HL-60 (cell line): ENCODE data around the gene CAMK2G.
A peak's percentile ranks its signal among the peaks of the same experiment; 100 is the strongest.

Source experiments
- DNase-seq, 2 experiments: peaks; one replicate each; pipeline ENCODE4 v3.0.0-alpha.2; 2010 to 2020; ENCODE audit warnings: low read depth in 1 of 2, low spot score in 1 of 2
- H3K27ac ChIP-seq: fragments of 250-450 bp; sonication (Bioruptor Pico); replicated peaks from 2 replicates; pipeline ENCODE4 v1.5.1; 2020; ENCODE audit warnings: mild to moderate bottlenecking, moderate library complexity
- H3K27me3 ChIP-seq: fragments of 250-450 bp; sonication (Bioruptor Pico); 2 replicates; pipeline ENCODE4 v1.5.1; 2021; ENCODE audit warnings: mild to moderate bottlenecking, moderate library complexity; ENCODE audit not compliant: insufficient read depth, poor library complexity, severe bottlenecking
- H3K4me3 ChIP-seq: replicated peaks from 2 replicates; pipeline ENCODE4 v1.5.1; 2011; ENCODE audit warnings: mild to moderate bottlenecking, control low read depth, low read length; ENCODE audit not compliant: insufficient read depth
- GABPA ChIP-seq: IDR thresholded peaks from 2 replicates; pipeline ENCODE4 v1.6.1; 2012; ENCODE audit warnings: low read depth
- POLR2AphosphoS5 ChIP-seq: IDR thresholded peaks from 2 replicates; pipeline ENCODE4 v1.6.1; 2012; ENCODE audit warnings: low read depth
- SPI1 ChIP-seq: IDR thresholded peaks from 2 replicates; pipeline ENCODE4 v1.6.1; 2012; ENCODE audit warnings: low read depth, mild to moderate bottlenecking, borderline replicate concordance
- TF ChIP-seq, protein P1 (sequence below): IDR thresholded peaks from one replicate; pipeline ENCODE4 v1.5.1; 2011; ENCODE audit warnings: low read length, control low read depth, inconsistent platforms; ENCODE audit not compliant: insufficient read depth
- TF ChIP-seq, protein P2 (sequence below): IDR thresholded peaks from 2 replicates; pipeline ENCODE4 v1.6.1; 2012; ENCODE audit warnings: low read depth; ENCODE audit not compliant: insufficient replicate concordance

CAMK2G gene

DNA sequence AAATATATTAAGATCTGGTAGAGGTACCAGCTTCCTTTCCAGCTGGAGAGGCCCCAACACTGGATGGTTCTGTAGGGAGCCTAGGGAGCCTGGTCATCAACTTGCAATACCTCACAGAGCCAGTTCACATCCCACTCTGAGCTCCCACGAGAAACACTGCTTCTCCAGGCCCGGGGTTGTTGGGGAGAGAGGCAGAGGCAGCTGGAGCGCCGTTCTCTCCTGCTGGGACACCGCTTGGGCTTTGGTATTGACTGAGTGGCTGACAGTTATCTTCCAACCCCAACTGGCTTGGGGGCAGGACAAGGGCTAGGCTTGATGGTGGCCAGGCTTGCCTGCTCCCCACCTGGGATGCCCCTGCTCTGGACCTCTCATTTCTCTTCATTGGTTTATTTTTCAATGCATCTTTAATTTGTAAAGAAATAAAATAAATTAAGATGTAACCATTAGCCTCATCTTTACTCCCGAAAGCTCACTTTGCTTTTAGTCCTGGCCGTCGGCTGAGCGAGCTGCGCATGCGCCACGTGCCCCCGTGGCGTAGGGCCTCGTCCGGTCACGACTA is 102.6 kb downstream of the CAMK2G start:
- H3K27me3 ChIP-seq, result no peaks in the 10 kb centered on the region
- peak in 1 of 2 experiments; percentile 9 for DNase-seq
- TF ChIP-seq POLR2AphosphoS5, result no peak
- TF ChIP-seq, protein P1, sequence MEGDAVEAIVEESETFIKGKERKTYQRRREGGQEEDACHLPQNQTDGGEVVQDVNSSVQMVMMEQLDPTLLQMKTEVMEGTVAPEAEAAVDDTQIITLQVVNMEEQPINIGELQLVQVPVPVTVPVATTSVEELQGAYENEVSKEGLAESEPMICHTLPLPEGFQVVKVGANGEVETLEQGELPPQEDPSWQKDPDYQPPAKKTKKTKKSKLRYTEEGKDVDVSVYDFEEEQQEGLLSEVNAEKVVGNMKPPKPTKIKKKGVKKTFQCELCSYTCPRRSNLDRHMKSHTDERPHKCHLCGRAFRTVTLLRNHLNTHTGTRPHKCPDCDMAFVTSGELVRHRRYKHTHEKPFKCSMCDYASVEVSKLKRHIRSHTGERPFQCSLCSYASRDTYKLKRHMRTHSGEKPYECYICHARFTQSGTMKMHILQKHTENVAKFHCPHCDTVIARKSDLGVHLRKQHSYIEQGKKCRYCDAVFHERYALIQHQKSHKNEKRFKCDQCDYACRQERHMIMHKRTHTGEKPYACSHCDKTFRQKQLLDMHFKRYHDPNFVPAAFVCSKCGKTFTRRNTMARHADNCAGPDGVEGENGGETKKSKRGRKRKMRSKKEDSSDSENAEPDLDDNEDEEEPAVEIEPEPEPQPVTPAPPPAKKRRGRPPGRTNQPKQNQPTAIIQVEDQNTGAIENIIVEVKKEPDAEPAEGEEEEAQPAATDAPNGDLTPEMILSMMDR, result no peak
- no peak for TF ChIP-seq SPI1
- no peak for TF ChIP-seq GABPA
- TF ChIP-seq, protein P2, sequence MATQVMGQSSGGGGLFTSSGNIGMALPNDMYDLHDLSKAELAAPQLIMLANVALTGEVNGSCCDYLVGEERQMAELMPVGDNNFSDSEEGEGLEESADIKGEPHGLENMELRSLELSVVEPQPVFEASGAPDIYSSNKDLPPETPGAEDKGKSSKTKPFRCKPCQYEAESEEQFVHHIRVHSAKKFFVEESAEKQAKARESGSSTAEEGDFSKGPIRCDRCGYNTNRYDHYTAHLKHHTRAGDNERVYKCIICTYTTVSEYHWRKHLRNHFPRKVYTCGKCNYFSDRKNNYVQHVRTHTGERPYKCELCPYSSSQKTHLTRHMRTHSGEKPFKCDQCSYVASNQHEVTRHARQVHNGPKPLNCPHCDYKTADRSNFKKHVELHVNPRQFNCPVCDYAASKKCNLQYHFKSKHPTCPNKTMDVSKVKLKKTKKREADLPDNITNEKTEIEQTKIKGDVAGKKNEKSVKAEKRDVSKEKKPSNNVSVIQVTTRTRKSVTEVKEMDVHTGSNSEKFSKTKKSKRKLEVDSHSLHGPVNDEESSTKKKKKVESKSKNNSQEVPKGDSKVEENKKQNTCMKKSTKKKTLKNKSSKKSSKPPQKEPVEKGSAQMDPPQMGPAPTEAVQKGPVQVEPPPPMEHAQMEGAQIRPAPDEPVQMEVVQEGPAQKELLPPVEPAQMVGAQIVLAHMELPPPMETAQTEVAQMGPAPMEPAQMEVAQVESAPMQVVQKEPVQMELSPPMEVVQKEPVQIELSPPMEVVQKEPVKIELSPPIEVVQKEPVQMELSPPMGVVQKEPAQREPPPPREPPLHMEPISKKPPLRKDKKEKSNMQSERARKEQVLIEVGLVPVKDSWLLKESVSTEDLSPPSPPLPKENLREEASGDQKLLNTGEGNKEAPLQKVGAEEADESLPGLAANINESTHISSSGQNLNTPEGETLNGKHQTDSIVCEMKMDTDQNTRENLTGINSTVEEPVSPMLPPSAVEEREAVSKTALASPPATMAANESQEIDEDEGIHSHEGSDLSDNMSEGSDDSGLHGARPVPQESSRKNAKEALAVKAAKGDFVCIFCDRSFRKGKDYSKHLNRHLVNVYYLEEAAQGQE, result no peak
- H3K4me3 ChIP-seq, result peak overlapping the region; percentile 78
- H3K27ac ChIP-seq, result peak overlapping the region; percentile 88

DNA sequence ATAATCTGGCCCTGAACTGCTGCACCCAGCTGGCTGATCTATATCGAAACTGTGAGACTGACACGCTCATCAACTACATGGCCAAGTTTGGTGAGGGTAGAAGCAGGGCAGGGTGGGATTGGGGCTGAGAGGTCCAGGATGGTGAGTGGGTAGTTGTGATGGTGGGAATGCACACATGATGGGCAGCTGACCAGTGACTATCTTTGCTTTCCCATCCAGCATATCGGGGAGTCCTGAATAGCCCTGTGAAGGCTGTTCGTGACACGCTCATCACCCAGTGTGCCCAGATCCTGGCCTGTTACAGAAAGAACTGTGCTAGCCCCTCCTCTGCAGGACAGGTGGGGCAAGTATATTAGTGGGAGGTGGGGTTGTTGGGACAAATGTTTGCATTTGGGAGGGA is 105.0 kb downstream of the CAMK2G start:
- TF ChIP-seq SPI1 (no peak), POLR2AphosphoS5 (no peak), GABPA (no peak)
- TF ChIP-seq, protein P2, result no peak
- TF ChIP-seq, protein P1, result no peak
- Histone ChIP-seq H3K27me3 (no peaks in the 10 kb centered on the region), H3K27ac (no peak overlapping the region), H3K4me3 (no peak overlapping the region)
- no peak for DNase-seq

DNA sequence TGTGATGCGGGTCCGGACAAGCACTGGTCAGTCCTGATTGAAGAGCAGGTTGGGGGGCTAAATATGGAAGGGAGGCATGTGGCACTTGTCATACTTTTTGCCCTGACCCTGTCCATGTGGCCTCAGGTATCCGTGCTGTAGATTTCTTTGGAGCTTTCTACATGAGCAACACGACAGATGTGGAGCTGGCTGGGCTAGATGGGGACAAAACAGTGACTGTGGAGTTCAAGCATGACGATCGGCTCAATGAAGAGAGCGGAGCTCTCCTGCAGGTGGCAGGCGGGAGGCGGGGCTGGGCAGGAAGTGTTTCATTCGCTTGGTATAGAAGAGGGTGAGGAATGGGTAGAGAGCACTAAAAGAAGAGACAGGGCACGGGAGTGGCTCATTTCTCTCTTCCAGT is 105.5 kb downstream of the CAMK2G start:
- DNase-seq, result no peak
- no peak overlapping the region for H3K27ac ChIP-seq
- H3K27me3 ChIP-seq, result no peaks in the 10 kb centered on the region
- no peak for TF ChIP-seq POLR2AphosphoS5
- TF ChIP-seq, protein P1, result no peak
- TF ChIP-seq, protein P2, result no peak
- TF ChIP-seq SPI1, result no peak
- no peak overlapping the region for H3K4me3 ChIP-seq
